Stimulated activated CD8-positive, alpha-beta memory T cell treated with anti-CD3 and anti-CD28 coated beads, Interleukin-2, amount 100 ng/mL, for 1 hour (primary cell): ENCODE data around the gene PEX5L.

Experiments
- DNase-seq, 2 donors: peaks; one replicate each; pipeline ENCODE4 v3.0.0-alpha.2; 2020; ENCODE audit warnings: low read depth in 2 of 2

The PEX5L gene

GRCh38 chr3:179775416-179776122 lies 261.2 kb downstream of the PEX5L start:
- DNase-seq = no peak

DNA sequence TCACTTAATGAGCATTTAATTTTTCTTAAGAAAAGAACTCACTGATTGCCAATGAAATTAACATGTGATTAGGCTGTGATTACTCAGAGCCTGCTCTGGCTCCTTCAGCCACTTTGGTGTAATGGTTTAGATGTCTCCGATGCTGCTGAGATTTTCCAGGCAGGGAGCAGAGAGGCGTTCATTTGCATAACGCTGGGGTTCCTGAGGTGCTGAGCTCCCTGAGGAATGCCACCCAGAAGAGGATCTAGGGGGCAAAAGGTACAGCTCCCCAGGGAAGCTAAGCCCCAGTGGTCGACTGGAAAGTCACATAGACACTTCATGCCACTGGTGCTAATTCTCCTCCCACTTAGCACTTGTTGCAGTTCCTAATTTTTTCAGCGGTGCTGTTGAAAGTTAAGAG lies 264.4 kb downstream of the PEX5L start:
- DNase-seq = no peak

GRCh38 chr3:179771797-179772196 lies 264.9 kb downstream of the PEX5L start:
- DNase-seq = no peak

GRCh38 chr3:179769411-179770247 lies 267.1 kb downstream of the PEX5L start:
- DNase-seq = no peak

DNA sequence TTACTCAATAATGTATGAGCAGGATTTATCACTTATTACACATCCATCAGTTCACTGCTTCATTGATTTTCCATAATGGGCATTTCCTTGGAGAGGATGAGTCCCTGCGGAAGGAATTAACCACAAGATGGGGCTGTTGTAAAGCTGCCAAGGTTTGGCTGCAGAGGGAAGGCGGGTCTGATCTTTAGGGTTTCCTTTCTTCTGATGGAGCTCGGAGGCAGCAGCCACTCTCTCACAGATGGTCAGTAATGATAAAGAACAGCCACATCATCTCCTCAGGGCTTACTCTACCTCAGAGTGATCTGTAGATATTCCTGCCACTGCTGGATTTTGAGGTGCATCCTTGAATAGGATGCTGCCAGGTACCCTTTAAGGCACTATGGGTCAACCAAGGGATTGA lies 268.7 kb downstream of the PEX5L start:
- DNase-seq = no peak

DNA sequence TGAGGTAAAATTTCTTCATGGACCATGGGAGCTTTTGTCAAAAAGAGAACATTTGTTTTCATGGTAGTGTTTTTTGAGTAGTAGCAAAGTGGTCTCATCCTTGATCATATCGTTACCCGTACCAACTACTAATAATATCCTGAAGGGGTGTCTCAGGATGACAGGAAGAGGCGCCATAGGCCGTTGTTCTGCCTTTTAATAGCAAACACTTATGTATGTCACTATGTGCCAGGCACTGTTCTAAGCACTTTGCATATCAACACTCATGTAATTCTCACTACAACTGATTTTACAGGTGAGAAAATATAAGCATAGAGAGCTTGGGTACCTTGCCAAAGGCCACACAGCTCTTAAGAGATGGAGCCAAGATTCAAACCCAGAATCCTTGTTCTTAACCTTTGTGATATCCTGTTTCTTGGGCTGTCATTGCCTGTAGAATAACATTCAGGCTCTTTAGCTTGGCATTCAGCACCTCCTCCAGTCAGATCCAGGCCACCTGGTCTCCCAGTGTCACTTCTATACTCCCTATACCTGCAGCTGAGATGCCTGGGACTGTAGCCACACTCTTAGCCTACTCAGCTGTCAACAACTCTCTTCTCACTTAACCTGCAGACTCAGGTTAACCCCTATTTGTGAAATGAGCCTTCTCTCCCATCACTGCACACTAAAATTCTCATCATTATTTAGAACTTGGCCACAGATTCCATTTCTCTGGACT lies 270.2 kb downstream of the PEX5L start:
- no peak for DNase-seq

- DNase-seq = no peak
Measured at GRCh38 chr3:179765396-179765795, 271.3 kb downstream of the PEX5L start.

GRCh38 chr3:179760944-179761343 lies 275.8 kb downstream of the PEX5L start:
- DNase-seq = no peak

- no peak for DNase-seq
Measured at GRCh38 chr3:179750720-179751328, 285.9 kb downstream of the PEX5L start.

DNA sequence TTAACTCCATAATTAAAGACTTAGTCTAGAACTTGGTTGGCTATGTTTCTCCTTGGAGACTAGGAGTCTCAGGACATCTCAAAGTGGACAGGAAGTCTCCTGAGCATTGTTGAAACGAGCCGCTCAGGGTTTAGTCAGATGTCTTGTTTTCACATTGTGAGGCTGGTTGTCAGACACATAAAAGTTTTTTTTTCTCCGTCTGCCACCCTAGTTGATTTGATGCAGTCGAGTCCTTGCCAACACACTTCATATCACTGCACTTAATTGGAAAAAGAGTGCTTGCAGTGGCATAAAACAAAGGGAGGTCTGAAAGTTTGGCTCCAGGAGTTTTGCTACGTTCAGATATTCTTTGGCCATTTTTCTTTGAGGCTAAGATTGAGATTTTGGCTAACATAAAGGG lies 291.0 kb downstream of the PEX5L start:
- DNase-seq = no peak

DNA sequence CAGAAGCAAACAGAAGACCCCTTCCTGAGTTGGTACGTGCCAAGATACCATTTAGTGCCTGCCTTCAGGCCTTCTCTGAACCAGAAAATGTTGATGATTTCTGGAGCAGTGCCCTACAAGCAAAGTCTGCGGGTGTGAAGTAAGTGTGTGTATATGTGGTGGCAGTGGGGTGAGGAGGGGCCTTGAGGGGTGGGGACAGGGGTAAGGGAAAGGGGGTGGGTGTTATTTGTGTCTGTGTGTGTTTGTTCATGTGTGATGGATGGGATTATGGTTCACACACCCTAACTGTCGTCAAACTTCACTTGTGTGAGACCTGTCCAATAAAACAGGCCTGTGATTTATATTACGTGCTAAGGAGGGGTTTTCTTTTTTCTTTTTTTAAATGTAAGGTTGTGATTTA lies 291.7 kb downstream of the PEX5L start:
- DNase-seq = no peak
